Measurements from ENCODE around the gene DDX23. TPM values are rescaled to one million over a fixed set of nuclear protein-coding genes. Genes with fewer than 3 reads are reported as not detected.

The DDX23 gene
- total RNA-seq, 6 experiments from 2014 or later: 24.4 to 39.6 (median 31.8) TPM

DNA sequence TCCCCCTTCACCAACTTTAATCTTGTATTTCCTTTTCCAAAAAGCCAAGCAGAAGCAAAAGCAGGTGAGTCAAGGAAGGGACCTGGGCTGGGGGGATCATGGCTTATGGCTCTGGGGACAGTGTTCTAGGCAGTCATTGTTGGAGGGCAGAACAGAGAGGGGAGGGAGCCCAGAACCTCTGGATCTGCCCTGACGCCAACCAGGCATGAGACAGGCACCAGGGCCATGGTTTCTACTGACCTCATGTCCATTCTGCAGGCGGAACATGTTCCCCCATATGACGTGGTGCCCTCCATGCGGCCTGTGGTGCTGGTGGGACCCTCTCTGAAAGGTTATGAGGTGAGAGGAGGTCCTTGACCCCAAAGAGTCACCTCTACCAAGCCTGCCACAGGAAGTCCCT is 27.1 kb downstream of the DDX23 start:
- WGBS (ENCODE audit: insufficient coverage, low coverage, low lambda C conversion rate, missing lambda C conversion rate): 63% methylated on average over 2 of the region's 4 CpGs
- TF ChIP-seq CTCF (IDR thresholded peaks at IDR 0.05): no peak
- no peak for TF ChIP-seq POLR2A (IDR thresholded peaks at IDR 0.05)
- Histone ChIP-seq H3K36me3 (peaks cover 0 to 12% (median under 1%) of the 10 kb centered on the region in 4 donors), H3K4me1 (no peaks in the 10 kb centered on the region), H3K27ac (no peak overlapping the region), H3K27me3 (no peaks in the 10 kb centered on the region), H3K4me3 (no peak overlapping the region), H3K9me3 (no peaks in the 10 kb centered on the region)
- ATAC-seq: no peak
- no peak for DNase-seq
- intact Hi-C loops (cut with DNase I): no loop called here

GRCh38 chr12:48824112-48824511 is 27.9 kb downstream of the DDX23 start:
- H3K27ac ChIP-seq: no peak overlapping the region
- H3K27me3 ChIP-seq: no peaks in the 10 kb centered on the region
- no peak for DNase-seq
- ATAC-seq: no peak
- peaks cover 0 to 5% (median 0%) of the 10 kb centered on the region in 4 donors for H3K36me3 ChIP-seq
- TF ChIP-seq POLR2A (IDR thresholded peaks at IDR 0.05): no peak
- H3K4me1 ChIP-seq: no peaks in the 10 kb centered on the region
- WGBS (ENCODE audit: insufficient coverage, low coverage, low lambda C conversion rate, missing lambda C conversion rate): 56% methylated on average over 3 of the region's 12 CpGs
- H3K9me3 ChIP-seq: no peaks in the 10 kb centered on the region
- H3K4me3 ChIP-seq: no peak overlapping the region
- intact Hi-C loops (cut with DNase I): no loop called here

DNA sequence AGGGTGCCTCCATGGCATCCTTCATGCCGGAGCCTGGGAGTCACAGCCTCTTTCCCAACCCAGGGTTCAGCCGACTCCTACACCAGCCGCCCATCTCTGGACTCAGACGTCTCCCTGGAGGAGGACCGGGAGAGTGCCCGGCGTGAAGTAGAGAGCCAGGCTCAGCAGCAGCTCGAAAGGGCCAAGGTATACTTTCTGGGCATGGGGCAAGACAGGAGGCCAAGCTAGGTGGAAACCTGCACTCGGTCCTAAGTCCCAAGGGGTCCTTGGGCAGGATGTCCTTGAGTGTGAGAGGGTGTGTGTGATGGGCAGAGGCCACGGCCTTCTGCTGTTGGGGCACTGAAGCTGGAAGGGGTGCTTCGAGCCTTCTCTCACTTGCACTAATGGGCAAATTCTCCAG is 28.7 kb downstream of the DDX23 start:
- WGBS (ENCODE audit: insufficient coverage, low coverage, low lambda C conversion rate, missing lambda C conversion rate): no CpG with 5 or more reads among the region's 11 CpGs
- intact Hi-C loops (cut with DNase I): no loop called here
- peaks cover 0 to 3% (median 0%) of the 10 kb centered on the region in 4 donors for H3K4me1 ChIP-seq
- TF ChIP-seq POLR2A (IDR thresholded peaks at IDR 0.05): no peak
- no peak for TF ChIP-seq CTCF (IDR thresholded peaks at IDR 0.05)
- H3K9me3 ChIP-seq: no peaks in the 10 kb centered on the region
- no peaks in the 10 kb centered on the region for H3K36me3 ChIP-seq
- no peak overlapping the region for H3K4me3 ChIP-seq
- no peak for DNase-seq
- H3K27ac ChIP-seq: no peak overlapping the region
- no peak for ATAC-seq
- no peaks in the 10 kb centered on the region for H3K27me3 ChIP-seq

GRCh38 chr12:48822711-48823110 is 29.3 kb downstream of the DDX23 start:
- H3K4me3 ChIP-seq: no peak overlapping the region
- H3K36me3 ChIP-seq: no peaks in the 10 kb centered on the region
- WGBS (ENCODE audit: insufficient coverage, low coverage, low lambda C conversion rate, missing lambda C conversion rate): no CpG with 5 or more reads among the region's 2 CpGs
- intact Hi-C loops (cut with DNase I): no loop called here
- no peak overlapping the region for H3K27ac ChIP-seq
- H3K27me3 ChIP-seq: peaks cover 0 to 4% of the 10 kb centered on the region in 2 donors
- TF ChIP-seq POLR2A (IDR thresholded peaks at IDR 0.05) (no peak), CTCF (IDR thresholded peaks at IDR 0.05) (no peak)
- DNase-seq (no peak), ATAC-seq (no peak)
- no peaks in the 10 kb centered on the region for H3K9me3 ChIP-seq
- peaks cover 0 to 6% (median 0%) of the 10 kb centered on the region in 4 donors for H3K4me1 ChIP-seq

GRCh38 chr12:48822139-48822538 is 29.8 kb downstream of the DDX23 start:
- 66% methylated on average over 4 of the region's 5 CpGs for WGBS (ENCODE audit: insufficient coverage, low coverage, low lambda C conversion rate, missing lambda C conversion rate)
- Histone ChIP-seq H3K36me3 (no peaks in the 10 kb centered on the region), H3K9me3 (no peaks in the 10 kb centered on the region), H3K4me1 (peaks cover 0 to 7% (median 0%) of the 10 kb centered on the region in 4 donors), H3K27me3 (peaks cover 0 to 10% of the 10 kb centered on the region in 2 donors), H3K27ac (no peak overlapping the region), H3K4me3 (no peak overlapping the region)
- ATAC-seq: no peak
- intact Hi-C loops (cut with DNase I): no loop called here
- no peak for TF ChIP-seq POLR2A (IDR thresholded peaks at IDR 0.05)
- no peak for TF ChIP-seq CTCF (IDR thresholded peaks at IDR 0.05)
- no peak for DNase-seq

Data from right lobe of liver (tissue), 6 donors.